Epithelial cell of esophagus (primary cell): ENCODE data around the gene SUSD5.

ENCODE experiments used
- DNase-seq: peaks from one replicate; pipeline ENCODE4 v3.0.0; 2010; ENCODE audit warnings: low read depth
- H3K4me3 ChIP-seq: 2 replicates; pipeline ENCODE4 v1.5.1; 2011; ENCODE audit warnings: mild to moderate bottlenecking, low read length, control low read depth
- TF ChIP-seq, protein P1 (sequence below): IDR thresholded peaks from 2 replicates; pipeline ENCODE4 v1.5.1; 2011; ENCODE audit warnings: low read depth, mild to moderate bottlenecking, low read length, control low read depth, inconsistent platforms; ENCODE audit not compliant: insufficient read depth; ENCODE audit errors: missing control alignments

The SUSD5 gene

DNA sequence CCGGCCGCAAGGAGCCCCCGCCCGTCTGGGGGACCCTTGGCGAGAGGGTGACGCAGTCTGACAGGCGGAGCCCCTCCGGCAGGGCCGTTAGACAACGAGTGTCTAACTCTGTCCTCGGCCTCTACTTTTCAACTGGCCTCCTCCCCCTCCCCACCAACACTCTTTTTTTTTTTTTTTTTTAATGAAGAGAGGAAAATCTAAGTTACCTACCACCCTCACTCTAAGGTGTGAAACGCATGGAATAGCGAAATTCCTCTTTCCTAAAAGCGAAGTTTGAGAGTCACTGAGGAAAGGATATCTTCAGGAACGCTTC is 521 bp upstream of the SUSD5 start:
- TF ChIP-seq, protein P1, sequence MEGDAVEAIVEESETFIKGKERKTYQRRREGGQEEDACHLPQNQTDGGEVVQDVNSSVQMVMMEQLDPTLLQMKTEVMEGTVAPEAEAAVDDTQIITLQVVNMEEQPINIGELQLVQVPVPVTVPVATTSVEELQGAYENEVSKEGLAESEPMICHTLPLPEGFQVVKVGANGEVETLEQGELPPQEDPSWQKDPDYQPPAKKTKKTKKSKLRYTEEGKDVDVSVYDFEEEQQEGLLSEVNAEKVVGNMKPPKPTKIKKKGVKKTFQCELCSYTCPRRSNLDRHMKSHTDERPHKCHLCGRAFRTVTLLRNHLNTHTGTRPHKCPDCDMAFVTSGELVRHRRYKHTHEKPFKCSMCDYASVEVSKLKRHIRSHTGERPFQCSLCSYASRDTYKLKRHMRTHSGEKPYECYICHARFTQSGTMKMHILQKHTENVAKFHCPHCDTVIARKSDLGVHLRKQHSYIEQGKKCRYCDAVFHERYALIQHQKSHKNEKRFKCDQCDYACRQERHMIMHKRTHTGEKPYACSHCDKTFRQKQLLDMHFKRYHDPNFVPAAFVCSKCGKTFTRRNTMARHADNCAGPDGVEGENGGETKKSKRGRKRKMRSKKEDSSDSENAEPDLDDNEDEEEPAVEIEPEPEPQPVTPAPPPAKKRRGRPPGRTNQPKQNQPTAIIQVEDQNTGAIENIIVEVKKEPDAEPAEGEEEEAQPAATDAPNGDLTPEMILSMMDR = no peak
- DNase-seq = no peak
- peak overlapping the region; percentile 41 for H3K4me3 ChIP-seq

DNA sequence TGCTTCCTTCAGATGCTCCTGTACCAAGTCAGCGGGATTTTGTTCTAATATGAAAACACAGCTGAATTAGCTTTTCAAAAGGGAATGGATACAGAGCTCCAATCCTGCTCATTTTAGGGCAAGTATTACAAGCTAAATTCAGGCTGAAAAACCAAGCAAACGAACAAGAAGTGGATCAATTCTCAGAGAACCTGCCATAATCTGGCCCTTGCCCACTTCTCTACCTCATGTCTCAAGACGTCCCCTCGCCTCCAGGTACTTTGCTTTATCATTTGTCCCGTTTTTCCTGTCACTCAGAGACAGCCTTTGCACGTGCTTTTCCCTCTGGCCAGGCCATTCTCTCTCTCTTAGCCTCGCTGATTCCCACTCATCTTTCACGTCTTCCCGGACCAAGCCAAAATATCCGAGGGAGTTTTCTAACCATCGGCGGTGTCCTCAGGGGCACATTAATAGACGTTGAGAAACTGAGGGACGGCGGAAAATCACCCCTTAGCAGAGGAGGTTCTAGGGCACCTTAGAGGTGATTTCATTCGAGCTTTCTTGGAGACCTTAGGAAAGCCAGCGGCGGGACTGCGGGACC is 654 bp downstream of the SUSD5 start:
- no peak for DNase-seq
- TF ChIP-seq, protein P1 = no peak
- H3K4me3 ChIP-seq = peak overlapping the region; percentile 41

- no peak overlapping the region for H3K4me3 ChIP-seq
- TF ChIP-seq, protein P1 = no peak
- DNase-seq = no peak
Observed at GRCh38 chr3:33215739-33216138, 2.9 kb downstream of the SUSD5 start.

DNA sequence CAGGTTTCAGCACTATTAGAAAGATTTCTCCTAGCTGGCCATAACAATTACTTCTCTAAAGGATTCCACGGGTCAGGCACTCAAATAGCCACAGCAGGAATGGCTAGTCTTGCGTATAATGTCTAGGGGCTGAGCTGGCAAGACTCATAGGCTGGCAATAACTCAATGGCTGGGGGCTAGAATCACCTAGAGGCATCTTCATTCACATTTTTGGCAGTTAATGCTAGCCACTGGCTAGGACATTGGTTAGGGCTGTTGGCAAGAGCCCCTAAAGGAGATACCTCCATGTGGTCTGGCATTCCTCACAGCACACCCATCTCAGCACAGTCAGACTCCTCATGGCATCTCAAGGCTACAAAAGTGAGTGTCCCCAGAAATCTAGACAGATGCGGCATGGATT is 6.2 kb downstream of the SUSD5 start:
- H3K4me3 ChIP-seq = no peak overlapping the region
- TF ChIP-seq, protein P1 = no peak
- no peak for DNase-seq

DNA sequence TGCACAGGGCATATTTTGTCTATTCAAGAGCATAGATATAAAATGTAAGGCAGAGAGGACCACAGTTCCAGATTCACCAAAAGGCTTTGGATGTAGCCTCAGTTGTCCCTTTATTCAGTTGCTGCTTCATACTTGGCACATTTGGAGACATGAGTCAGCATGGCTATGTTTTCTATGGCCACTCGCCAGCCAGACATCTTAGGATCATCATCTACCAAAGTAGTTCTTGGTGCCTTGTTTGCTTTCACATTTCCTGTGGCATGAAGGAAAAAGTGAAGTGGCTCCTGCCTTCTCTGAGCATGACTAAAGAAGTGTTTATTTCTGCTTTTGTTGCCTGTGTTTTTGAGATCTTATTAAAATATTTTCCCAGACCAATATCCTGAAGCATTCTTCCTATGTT is 7.2 kb downstream of the SUSD5 start:
- TF ChIP-seq, protein P1 = no peak
- peak; percentile 85 for DNase-seq
- H3K4me3 ChIP-seq = no peak overlapping the region

DNA sequence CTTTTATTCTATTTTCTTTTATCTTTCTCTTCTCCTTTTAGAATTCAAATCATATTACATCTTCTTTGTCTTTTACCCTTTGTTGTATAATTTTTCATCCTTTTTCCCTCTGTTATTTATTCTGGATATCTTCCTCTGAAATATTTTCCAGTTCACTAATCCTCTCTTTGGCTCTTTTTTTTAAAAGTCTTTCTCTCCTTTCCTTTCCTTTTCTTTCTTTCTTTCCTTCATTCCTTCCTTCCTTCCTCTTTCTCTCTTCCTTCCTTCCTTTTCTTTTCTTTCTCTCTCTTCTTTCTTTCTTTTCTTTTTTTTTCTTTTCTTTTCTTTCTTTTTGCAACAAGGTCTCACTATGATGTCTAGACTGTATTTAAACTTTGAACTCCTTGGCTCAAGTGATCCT is 9.3 kb downstream of the SUSD5 start:
- no peak overlapping the region for H3K4me3 ChIP-seq
- no peak for DNase-seq
- TF ChIP-seq, protein P1 = no peak

GRCh38 chr3:33202711-33203457 is 15.7 kb downstream of the SUSD5 start:
- DNase-seq = no peak
- no peak overlapping the region for H3K4me3 ChIP-seq

More at GRCh38 chr3:33202711-33203457, 15.7 kb downstream of the SUSD5 start:
- TF ChIP-seq, protein P1 = no peak
